HUDEP-2 (cell line): ENCODE data around the gene SPAG17.

Experiments
- DNase-seq, 76 experiments: peaks; one replicate each; lab custom pipeline; 2025; ENCODE audit not compliant: unreplicated experiment in 76 of 76; lab: John Stamatoyannopoulos, UW

The SPAG17 gene

DNA sequence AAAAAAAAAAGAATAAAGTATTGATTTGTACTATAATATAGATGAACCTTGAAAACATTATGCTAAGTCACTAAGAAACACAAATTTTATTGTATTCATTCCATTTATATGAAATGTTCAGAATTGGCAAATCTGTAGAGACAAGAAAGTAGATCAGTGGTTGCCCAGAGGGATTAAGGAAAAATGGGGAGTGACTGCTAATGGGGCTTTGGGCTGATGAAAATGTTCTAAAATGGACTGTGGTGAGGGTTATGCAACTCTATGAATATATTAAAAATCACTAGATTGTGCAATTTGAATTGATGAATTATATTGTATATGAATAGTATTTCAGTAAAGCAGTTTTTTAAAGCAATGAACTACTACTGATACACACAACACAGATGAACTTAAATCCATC, 265.7 kb downstream of the SPAG17 start:
- DNase-seq, result no peak

GRCh38 chr1:117911051-117911450, 274.0 kb downstream of the SPAG17 start:
- no peak for DNase-seq

DNA sequence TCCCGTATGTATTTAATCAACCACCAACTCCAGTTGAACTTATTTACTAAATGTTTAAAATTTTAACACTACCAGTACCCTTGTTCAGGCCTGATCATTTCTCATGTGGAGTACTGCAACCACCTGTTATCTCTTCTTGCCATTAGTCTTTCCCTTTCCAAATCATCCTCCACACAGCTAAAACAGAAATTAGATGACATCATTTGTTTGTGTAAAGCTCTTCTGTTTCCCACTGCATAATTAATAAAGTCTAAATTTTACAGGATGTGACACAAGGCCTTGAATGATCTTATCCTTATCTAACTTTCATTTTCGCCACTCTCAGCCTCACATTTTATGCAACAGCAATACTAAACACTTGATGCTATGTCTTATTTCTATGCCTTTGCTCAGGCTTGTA, 280.0 kb downstream of the SPAG17 start:
- no peak for DNase-seq

DNA sequence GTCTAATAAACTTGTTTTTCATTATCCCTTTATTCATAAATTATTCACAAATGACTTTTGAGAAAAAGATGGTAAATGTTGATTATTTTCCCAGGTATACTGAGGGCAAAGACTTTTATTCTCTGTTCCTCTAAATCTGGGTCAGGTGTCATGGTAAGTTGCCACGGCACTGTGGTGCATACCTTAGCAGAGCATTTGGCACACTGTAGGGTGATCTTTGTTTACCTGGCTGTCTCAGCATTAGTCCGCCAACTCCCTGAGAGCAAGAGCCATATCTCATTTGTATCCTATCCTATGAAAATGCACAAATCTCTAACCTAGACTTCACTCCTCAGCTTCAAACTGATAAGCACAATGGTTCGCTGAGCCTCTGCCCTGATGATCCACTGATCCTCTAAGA, 280.5 kb downstream of the SPAG17 start:
- DNase-seq, result no peak
